Hematopoietic multipotent progenitor cell (in vitro differentiated cells): Measurements from ENCODE around the gene STARD8. TPM values are rescaled to one million over a fixed set of nuclear protein-coding genes. Genes with fewer than 3 reads are reported as not detected.
"Not testable (repeated sequence)": the region's sequence is repeated elsewhere in the genome, so short reads cannot be mapped to it uniquely, and the experiment has no call there.

Experiments used
- DNase-seq, 3 donors: peaks; one replicate each; pipeline ENCODE4 v3.0.0-alpha.2; 2011 to 2015; ENCODE audit warnings: low read depth in 2 of 3, low spot score in 2 of 3
- total RNA-seq: library from RNA; depleted of rRNA; stranded (reverse); fragments of >200 nt; gene quantifications from one replicate; pipeline ENCODE4 v1.2.3, GENCODE V29; 2012

Gene STARD8
- total RNA-seq, 1 donor = 8.9 TPM

GRCh38 chrX:68686097-68686977 lies 38.9 kb downstream of the STARD8 start:
- peak in 2 of 3 donors; percentile 59 to 67 for DNase-seq

DNA sequence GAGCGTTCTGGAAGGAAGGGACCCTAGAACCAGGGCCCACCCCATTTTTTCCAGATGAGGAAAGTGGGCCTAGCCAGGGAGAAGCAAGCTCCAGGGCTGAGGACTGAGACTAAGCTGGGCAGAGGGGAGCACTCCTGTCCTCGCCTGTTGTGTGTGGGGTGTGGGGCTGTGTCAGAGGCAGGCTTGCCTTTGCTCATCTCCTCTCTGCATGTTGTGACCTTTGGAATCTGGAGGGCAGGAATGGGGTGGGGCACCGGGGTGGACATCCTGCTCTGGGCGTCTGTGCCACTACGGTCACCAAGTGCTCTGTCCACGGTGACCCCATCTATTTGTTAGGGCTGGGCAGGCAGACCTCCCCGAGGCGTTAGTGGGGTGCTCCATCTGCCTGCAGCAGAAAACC lies 41.5 kb downstream of the STARD8 start:
- DNase-seq = not testable (repeated sequence)

- peak in 2 of 3 donors; percentile 14 to 42 for DNase-seq
These were observed 43.6 kb downstream of the STARD8 start for GRCh38 chrX:68690936-68691501.

- no peak for DNase-seq
These were observed 44.5 kb downstream of the STARD8 start for GRCh38 chrX:68691921-68692320.

DNA sequence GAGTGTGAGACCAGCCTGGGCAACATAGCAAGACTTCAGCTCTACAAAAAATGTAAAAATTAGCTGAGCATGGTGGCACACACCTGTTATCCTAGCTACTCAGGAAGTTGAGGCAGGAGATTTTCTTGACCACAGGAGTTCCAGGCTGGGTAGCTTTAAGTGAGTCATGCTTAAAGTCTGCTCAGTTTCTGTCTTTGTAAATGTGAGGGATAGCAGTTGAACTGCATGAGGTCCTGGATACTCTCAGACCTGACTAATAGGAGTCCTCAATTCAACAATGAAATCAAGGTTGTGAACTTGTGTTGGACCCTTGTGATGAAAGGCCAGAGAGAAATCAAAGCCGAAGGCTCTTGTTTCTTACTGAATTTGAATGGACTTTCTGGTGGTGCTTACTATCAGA lies 45.2 kb downstream of the STARD8 start:
- DNase-seq = no peak

DNA sequence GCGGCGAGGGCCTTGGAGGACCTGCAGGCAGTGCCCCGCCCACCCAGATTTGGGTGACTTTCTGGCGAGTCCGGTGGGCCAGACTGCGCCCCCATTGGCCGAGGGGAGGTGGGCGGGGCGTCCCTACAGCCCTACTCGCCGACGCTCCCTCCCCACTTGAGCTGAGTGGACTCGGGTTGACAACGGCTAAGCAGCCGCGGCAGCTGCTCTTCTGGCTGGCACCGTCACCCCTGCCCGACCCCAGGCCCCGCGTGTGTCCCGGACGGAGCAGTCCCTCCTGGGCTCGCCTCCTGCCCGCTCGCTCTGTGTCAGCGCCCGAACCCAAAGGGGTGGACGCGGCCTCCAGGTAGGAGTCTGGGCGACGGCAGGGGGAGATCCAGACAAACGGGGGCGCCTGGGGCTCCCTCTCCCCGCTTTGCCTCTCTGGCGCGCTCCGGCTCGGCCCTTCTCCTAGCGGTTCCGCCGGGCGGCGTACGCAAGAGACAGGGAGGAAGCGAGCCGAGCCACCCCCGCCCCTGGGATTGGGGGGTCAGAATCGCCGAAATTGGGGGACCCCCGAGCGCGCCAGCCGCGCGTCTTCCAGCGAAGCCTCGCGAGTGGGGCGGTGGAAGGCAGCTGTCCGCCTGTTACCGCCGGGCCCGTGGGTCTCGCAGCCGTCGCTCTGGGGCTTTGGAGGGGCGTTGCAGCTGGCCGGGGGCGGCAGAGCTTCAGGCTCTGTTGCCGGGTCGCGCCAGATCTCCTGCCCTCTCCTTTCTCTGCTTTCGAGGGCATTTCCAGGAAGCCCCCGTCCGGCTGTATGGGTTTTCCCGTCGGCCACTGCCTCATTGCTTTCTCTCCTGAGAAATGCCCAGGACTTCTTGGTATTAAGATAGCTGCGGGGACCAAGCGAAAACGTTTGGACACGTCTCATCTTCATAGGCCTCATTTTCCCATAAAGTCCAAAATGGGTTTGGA lies 46.3 kb downstream of the STARD8 start:
- peak in 2 of 3 donors; percentile 55 to 63 for DNase-seq

DNA sequence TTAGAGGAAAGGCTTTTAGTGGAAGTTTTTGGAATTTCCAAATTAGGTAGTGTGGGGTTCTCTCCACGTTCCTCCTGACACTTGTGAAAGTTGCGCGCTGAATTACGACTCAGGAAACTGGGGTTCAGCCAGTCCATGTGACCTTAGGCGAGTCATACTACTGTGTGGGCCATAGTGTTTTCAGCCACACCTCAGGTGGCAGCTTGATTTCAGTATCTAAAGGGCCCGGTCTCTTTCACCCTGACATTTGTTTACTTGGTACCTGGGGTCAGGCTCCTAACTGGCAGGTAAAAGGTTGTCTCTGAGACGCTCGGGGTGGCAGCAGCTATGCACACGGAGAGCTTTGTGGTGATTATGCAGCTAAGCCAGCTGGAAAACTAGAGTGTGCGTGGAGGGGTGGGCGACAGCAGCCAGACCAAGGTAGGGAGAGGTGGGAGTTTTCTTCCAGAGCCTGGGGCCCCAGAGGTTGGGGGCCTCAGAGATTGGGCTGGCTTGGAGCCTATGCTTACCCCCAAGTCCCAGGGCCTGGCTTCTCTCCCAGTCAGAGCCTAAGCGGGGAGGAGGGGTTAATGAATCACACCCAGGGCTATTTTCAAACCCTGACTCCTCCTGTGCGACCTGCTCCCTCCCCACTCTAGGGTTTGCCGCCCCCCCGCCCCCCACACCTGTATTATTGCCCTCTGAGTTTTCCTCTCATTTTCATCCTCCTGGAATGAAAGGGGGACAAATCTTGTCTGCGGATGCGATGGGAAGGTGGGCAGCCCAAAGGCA lies 47.2 kb downstream of the STARD8 start:
- DNase-seq = no peak

DNA sequence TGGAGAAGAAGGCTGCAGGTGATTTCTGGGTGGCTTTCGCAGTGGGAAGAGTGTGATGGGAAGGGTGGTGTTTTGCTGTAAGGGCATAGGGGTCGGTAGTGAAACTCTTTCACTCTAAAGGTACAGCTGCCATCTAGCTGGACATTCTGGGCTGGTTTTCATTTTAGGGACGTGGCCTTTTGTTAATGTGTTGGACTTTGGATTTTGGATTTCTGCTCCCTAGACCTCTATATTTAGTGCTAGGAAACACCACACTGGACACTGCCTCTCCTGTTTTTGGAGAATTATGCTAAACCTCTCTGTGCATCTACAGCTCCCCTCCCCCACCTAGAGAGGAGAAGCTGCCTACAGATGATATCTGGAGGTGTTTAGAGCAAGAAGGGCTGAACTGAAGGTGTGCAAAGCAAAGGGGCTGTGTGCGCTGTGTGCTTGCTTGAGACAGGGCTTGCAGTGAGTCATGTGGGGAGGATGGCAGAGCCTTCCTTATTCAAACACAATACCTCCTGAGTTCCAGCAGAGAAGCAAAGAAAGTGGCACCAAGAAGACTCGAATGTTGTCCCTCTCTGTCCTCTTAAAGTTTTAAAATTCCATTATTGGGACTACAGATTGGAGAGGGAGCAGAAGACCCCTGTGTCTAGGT lies 47.9 kb downstream of the STARD8 start:
- no peak for DNase-seq

- DNase-seq = no peak
These were observed 49.0 kb downstream of the STARD8 start for GRCh38 chrX:68696267-68696990.

DNA sequence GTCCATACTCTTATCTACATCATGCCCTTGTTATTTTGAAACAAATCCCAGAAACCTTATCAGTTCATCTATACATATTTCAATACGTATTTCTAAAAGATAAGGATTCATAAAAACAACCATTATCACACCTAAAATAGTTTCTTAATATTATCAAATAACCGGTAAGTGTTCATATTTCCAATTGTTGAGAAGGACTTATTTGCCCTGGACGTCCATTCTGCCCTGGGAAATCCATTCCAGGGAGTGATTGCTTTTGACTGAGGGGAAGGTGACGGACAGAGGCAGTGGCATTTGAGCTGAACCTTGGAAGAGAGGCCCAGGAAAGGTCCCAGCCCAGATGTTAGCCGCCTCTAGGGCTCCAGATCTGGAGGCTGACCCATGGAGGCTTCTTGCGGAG lies 49.6 kb downstream of the STARD8 start:
- DNase-seq = no peak

GRCh38 chrX:68697465-68698125 lies 50.1 kb downstream of the STARD8 start:
- peak in 1 of 3 donors; percentile 14 for DNase-seq

DNA sequence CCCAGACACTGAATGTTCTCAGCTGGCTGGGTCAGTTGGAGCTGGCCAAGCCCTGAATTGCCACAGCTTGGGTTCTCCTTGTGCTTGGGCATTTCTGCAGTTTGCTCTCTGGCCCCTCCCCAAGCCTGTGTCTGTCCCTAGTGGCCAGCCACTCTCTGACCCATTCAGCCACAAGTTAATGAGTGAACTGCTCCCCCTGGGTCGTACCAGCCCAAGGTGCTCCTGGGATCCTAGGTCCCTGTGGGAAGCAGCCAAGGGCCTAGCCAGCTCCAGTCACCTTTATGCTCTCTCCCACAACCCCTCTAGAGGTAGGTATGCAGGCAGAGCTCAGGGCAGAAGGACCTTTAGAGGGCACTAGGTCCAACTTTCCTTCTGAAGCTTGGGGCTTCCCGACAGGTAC lies 51.5 kb downstream of the STARD8 start:
- DNase-seq = no peak

DNA sequence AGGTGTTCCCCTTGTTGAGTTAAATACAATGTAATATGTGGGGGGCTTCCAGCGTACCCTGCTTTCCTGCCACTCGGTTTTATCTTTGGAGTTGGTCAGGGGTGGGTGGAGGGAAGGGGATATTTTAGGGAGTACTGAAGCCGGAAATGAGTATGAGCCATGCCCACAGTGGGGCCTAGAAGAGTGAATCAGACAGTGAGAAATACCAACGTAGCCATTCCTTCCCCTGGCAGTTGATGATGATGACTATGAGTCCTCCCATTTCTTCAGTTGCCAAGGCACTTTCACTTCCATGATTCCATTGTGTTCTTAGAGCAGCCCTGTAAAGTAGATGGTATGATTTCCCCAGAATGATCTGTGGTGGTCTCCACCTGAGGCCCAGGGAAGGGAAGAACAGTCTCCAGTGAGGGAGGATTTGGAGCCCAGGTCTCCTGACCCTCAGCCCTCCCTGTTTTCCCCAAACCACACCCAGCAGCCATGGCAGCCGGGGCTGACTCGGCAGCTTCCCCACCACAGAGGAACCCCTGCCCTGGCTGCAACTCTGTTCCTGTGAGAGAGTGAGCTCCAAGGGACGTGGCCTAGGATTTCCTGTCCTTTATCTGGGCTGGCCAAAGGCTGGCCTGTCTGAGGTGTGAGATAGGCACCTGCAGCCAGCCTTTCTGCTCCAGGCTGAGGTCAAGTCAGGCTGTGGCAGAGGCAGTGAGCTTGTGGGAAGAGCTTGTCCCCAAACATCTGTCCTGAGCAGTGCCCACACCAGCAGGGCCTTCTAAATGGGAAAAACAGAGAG lies 52.7 kb downstream of the STARD8 start:
- peak in 1 of 3 donors; percentile 17 for DNase-seq

DNA sequence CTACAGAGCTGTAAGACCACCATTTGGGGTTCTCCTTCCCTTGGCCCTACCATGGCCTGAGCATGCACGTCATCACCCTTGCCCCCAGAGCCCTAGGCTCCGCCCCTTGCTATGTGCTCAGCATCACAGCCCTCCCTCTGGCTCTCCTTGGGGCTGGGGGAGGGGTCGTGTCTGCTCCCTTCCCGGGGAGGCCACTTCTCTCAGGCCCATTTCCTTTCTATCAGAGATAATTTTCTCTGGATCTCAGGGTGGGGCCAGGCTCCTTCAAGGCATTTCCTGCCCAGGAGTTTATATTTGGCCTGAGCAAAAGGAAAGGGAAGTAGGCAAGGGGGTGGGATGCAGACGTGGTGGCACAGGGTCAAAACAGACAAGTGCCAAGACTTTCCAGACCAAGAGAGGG lies 55.9 kb downstream of the STARD8 start:
- DNase-seq = no peak

GRCh38 chrX:68703846-68704245 lies 56.4 kb downstream of the STARD8 start:
- no peak for DNase-seq

DNA sequence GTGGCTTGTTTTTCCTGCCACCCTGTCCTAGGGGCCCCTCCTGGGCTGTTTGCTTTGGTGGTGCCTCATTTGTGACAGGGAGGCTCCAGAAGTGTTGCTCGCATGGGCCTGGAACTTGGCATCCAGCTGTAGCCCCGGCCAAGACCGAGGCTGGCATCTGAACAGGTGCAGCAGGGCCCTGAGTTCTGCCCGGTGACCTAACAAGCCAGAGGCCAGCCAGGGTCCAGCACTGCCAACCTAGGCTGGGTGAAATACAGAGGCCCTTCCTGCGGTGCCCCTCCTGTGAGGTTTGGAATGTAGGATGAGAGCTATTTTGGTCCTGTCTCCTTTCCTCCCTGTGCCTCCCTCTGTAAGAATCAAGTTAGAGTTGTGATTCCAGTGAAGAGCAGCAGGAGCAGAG lies 58.5 kb downstream of the STARD8 start:
- DNase-seq = no peak

DNA sequence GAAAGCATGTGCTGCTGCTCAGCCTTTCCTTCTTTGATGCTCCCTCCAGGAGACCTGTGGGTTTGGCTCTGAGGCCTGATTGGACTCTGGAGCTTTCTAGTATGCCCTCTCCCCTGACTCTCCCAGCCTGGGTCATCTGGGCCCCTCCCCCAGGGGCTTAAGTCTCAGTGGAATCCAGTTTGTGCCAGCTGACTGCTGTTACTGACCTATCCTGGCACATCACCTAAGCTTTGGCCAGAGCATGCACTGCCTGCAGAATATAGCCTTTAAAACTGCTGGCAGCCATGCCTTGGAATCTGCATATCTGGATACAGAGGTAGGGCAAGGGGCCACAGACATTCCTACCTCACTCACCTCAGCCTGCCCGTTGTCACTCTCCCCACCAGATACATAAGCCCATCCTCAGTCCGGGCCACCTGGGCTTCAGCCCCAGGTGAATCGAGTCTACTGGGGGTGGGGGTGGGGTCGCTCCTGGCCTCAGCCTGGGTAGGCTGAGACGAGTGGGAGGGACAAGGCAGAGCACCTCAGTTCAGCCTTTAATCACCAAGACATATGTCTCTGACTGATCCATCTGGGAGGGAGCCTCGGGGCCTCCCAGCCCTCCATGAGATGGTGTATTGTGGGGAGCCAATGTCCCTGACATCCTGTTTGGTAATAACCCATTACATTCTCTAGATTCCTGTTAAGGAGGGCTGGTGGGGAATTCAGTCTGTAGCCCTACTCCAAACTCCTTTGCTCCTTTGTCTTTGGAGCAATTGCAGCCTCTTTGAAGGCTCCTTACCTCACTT lies 61.2 kb downstream of the STARD8 start:
- DNase-seq = no peak
